Measurements from ENCODE around the gene CBX8. TPM values are rescaled to one million over a fixed set of nuclear protein-coding genes. Genes with fewer than 3 reads are reported as not detected.

CBX8 gene
- total RNA-seq, 2 donors from 2014 or later = 0.71 to 7.4 TPM

DNA sequence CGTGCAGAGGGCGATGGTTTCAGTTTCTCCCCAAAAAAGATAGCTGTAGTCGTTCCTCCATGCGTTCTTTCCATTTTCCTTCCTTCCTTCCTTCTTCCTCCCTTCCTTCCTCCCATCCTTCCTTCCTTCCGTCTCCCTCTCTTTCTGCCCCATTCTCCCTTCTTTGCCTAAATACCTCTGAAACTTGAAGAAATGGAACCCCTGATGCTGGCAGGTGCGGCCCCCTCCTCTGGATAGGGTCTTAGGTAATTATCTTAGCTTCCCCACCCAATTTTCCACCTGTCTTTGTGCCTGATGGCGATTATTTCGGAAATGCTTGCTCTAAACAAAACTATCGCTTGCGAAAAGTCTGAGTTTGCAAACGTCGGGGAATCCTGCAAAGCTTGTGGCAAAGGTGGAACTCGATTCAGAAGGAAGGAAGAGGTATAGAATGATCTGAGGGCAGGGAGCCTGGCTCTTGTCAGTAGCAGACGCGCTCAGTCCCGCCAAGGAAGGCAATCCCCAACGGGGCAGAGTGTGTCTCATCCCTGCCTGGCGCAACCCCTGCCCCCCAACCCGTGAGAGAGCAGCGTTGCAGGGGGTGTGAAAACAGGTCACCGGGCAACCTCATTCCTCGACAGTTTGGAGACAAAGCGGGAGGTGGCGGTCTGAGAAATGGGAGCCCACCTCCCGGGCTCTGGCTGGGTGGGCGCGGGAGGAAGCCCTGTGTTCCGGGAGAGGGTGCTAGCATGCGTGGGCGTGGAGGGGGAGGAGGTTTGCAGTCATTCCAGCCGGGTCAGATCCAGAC lies 2.9 kb upstream of the CBX8 start:
- H3K27ac ChIP-seq = peak overlapping the region in 1 of 2 donors; percentile 41
- peaks cover 64% of the 10 kb centered on the region for H3K27me3 ChIP-seq (replicated peaks; ENCODE audit: insufficient read depth)
- TF ChIP-seq, protein P1, sequence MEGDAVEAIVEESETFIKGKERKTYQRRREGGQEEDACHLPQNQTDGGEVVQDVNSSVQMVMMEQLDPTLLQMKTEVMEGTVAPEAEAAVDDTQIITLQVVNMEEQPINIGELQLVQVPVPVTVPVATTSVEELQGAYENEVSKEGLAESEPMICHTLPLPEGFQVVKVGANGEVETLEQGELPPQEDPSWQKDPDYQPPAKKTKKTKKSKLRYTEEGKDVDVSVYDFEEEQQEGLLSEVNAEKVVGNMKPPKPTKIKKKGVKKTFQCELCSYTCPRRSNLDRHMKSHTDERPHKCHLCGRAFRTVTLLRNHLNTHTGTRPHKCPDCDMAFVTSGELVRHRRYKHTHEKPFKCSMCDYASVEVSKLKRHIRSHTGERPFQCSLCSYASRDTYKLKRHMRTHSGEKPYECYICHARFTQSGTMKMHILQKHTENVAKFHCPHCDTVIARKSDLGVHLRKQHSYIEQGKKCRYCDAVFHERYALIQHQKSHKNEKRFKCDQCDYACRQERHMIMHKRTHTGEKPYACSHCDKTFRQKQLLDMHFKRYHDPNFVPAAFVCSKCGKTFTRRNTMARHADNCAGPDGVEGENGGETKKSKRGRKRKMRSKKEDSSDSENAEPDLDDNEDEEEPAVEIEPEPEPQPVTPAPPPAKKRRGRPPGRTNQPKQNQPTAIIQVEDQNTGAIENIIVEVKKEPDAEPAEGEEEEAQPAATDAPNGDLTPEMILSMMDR (IDR thresholded peaks at IDR 0.05) = no peak
- no peak overlapping the region for H3K4me3 ChIP-seq
- ATAC-seq (ENCODE audit: insufficient number of reproducible peaks, low FRiP score, low read depth) = no peak
- no peaks in the 10 kb centered on the region for H3K9me3 ChIP-seq
- H3K36me3 ChIP-seq = no peaks in the 10 kb centered on the region
- H3K4me1 ChIP-seq (ENCODE audit: control insufficient read depth in 1 of 2, low read depth in 2 of 2) = peaks cover 23 to 48% of the 10 kb centered on the region in 2 donors
- no peak for DNase-seq (ENCODE audit: low spot score)

DNA sequence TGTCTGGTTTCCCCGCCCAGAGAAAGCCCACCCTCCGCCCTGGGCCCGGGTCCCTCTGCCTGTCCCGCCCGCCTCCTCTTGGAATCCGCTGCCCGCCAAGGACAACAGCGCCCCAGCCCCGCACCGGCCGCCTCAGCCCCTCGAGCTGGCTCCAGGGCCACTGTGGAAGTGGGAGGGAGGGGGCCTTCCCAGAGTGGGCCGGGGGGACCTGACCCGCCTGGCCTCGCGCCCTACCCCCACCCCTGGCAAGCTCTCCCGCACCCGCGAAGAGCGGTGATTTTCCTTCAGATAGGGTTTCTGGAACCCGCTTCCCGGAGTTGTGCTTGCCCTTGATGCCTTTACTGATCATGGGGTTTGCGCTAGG lies 2.3 kb upstream of the CBX8 start:
- H3K4me1 ChIP-seq (ENCODE audit: control insufficient read depth in 1 of 2, low read depth in 2 of 2) = peaks cover 23 to 48% of the 10 kb centered on the region in 2 donors
- no peaks in the 10 kb centered on the region for H3K9me3 ChIP-seq
- TF ChIP-seq, protein P1 (IDR thresholded peaks at IDR 0.05) = no peak
- no peaks in the 10 kb centered on the region for H3K36me3 ChIP-seq
- DNase-seq (ENCODE audit: low spot score) = no peak
- no peak overlapping the region for H3K4me3 ChIP-seq
- H3K27me3 ChIP-seq (replicated peaks; ENCODE audit: insufficient read depth) = peaks cover 58% of the 10 kb centered on the region
- H3K27ac ChIP-seq = peak overlapping the region in 1 of 2 donors; percentile 41
- ATAC-seq (ENCODE audit: insufficient number of reproducible peaks, low FRiP score, low read depth) = no peak

DNA sequence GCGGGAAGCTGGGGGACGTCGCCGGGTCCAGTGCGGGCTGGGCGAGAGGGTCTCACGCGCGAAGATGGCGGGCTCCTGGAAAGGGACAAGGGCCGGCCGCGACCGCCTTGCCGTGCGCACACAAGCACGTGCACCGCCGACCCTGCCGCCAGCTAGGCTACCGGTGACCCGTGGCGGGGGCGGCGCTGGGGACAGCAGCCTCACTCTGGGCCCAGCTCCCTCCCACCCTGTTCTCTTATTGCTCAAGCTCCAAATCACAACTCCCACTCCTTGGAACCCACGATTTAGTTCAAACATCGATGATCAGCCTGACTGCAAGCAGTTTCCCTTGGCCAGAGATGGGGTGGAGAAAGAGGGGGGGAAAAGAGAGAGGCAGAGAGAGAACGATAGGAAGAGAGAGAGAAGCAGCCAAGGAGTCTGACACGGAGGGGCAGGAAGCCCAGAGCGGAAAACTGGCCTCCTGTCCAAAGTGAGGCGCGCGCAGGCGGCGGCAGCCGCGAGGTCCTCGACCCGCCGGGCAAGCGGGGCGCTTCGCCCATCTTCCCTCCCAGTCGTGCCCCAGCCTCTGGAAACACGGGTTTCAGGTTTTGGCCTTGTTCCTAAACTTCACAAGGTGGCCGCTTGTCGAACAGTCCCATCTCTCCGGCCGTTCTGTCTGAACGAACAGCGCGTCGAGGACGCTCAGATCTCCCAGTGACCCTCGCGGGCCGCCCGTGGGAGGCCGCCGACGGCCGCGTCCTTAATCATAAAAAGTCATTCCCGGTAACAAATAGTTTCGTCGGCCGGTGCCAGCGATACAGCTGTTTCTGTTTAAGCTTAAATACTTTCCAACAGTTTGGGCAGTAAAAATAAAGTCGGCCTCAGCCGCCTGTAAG lies 1.7 kb upstream of the CBX8 start:
- H3K9me3 ChIP-seq = no peaks in the 10 kb centered on the region
- H3K27me3 ChIP-seq (replicated peaks; ENCODE audit: insufficient read depth) = peaks cover 52% of the 10 kb centered on the region
- no peaks in the 10 kb centered on the region for H3K36me3 ChIP-seq
- DNase-seq (ENCODE audit: low spot score) (no peak), ATAC-seq (ENCODE audit: insufficient number of reproducible peaks, low FRiP score, low read depth) (no peak)
- H3K4me3 ChIP-seq = peak overlapping the region; percentile 90
- H3K27ac ChIP-seq = no peak overlapping the region
- TF ChIP-seq, protein P1 (IDR thresholded peaks at IDR 0.05) = no peak
- peaks cover 23 to 49% of the 10 kb centered on the region in 2 donors for H3K4me1 ChIP-seq (ENCODE audit: control insufficient read depth in 1 of 2, low read depth in 2 of 2)

DNA sequence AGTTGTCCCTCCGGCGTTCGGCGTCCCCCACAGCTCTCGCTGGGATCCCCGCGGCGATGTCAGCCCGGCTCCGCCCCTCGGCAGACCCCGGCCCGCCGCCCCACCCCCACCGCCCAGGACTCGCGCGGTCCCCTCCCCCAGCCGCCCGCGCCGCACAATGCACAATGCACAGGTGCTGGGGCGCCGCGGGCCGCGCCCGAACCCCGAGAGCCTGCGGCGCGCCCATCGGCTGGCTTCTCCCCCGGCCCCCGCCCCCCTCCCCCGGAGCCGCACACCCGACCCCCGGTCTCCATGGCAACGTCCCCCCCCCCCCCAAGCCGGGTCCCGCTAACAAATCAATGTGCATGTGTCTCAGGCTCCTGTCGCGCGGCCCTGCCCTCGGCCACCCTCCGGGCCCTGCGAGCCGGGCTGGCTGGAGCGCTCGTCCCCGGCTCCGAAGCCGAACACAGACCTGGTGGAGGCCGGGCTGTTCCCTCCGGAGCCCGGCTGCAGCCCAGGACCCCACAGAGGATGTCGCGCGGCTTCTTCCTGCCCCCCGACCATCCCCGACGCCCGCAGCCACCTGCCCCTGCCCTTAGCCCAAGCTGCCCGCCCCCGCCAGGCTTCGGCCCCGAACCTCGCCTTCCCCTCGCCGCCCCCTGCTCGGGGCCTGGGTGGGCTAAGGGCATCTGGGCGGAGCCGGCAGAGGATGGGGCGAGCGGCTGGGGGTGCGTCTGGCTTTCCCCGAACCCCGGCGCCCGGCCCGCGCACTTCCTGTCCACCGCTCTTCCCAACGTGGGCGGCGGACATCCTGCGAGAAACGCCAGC lies 818 bp upstream of the CBX8 start:
- TF ChIP-seq, protein P1 (IDR thresholded peaks at IDR 0.05) = no peak
- Histone ChIP-seq H3K27ac (no peak overlapping the region), H3K4me3 (peak overlapping the region; percentile 90), H3K27me3 (replicated peaks; ENCODE audit: insufficient read depth) (peaks cover 48% of the 10 kb centered on the region), H3K36me3 (no peaks in the 10 kb centered on the region), H3K4me1 (ENCODE audit: control insufficient read depth in 1 of 2, low read depth in 2 of 2) (peaks cover 27 to 54% of the 10 kb centered on the region in 2 donors), H3K9me3 (no peaks in the 10 kb centered on the region)
- DNase-seq (ENCODE audit: low spot score) (no peak), ATAC-seq (ENCODE audit: insufficient number of reproducible peaks, low FRiP score, low read depth) (no peak)

Measured in thoracic aorta (tissue), 2 donors.